H9 (cell line): ENCODE results near the gene LEPROT. TPM values are rescaled to one million over a fixed set of nuclear protein-coding genes. Genes with fewer than 3 reads are reported as not detected.

Experiments
- DNase-seq: peaks from one replicate; pipeline ENCODE4 v3.0.0-alpha.2; 2017
- H2AFZ ChIP-seq: one replicate; pipeline ENCODE4 v1.6.1; 2013; ENCODE audit warnings: mild to moderate bottlenecking, low read length, control low read depth, moderate library complexity
- H2AK5ac ChIP-seq: 2 replicates; pipeline ENCODE4 v1.6.1; 2013; ENCODE audit warnings: low read length, control low read depth, mixed read lengths; ENCODE audit not compliant: insufficient read length
- H2BK120ac ChIP-seq: one replicate; pipeline ENCODE4 v1.6.1; 2013; ENCODE audit warnings: low read depth, mild to moderate bottlenecking, low read length, control low read depth, inconsistent platforms; ENCODE audit not compliant: poor library complexity, severe bottlenecking
- H2BK12ac ChIP-seq: 2 replicates; pipeline ENCODE4 v1.6.1; 2013; ENCODE audit warnings: low read length, control low read depth, mixed read lengths, low read depth; ENCODE audit not compliant: insufficient read length
- H2BK15ac ChIP-seq: 2 replicates; pipeline ENCODE4 v1.6.1; 2013; ENCODE audit warnings: low read depth, low read length, control low read depth
- H2BK20ac ChIP-seq: one replicate; pipeline ENCODE4 v1.6.1; 2013; ENCODE audit warnings: low read depth, mild to moderate bottlenecking, low read length, control low read depth, inconsistent platforms; ENCODE audit not compliant: poor library complexity, severe bottlenecking
- H2BK5ac ChIP-seq: 2 replicates; pipeline ENCODE4 v1.6.1; 2013; ENCODE audit warnings: low read length, control low read depth, mixed read lengths; ENCODE audit not compliant: insufficient read length
- H3K14ac ChIP-seq: 2 replicates; pipeline ENCODE4 v1.6.1; 2013; ENCODE audit warnings: low read length, control low read depth; ENCODE audit not compliant: insufficient read depth
- H3K18ac ChIP-seq: 2 replicates; pipeline ENCODE4 v1.6.1; 2013; ENCODE audit warnings: low read depth, mild to moderate bottlenecking, mixed read lengths, low read length, control low read depth; ENCODE audit not compliant: insufficient read length
- H3K23ac ChIP-seq: 2 replicates; pipeline ENCODE4 v1.6.1; 2013; ENCODE audit warnings: low read length, control low read depth, mixed read lengths, low read depth; ENCODE audit not compliant: insufficient read length
- H3K23me2 ChIP-seq: 2 replicates; pipeline ENCODE4 v1.6.1; 2013; ENCODE audit warnings: low read depth, mild to moderate bottlenecking, mixed read lengths, low read length, control low read depth; ENCODE audit not compliant: insufficient read length, poor library complexity, severe bottlenecking
- H3K27ac ChIP-seq: 2 replicates; pipeline ENCODE4 v1.5.1; 2013; ENCODE audit warnings: low read length, control low read depth, mixed read lengths, low read depth; ENCODE audit not compliant: insufficient read length
- H3K27me3 ChIP-seq: 2 replicates; pipeline ENCODE4 v1.6.1; 2013; ENCODE audit warnings: low read length, control low read depth, inconsistent platforms; ENCODE audit not compliant: insufficient read depth
- H3K4ac ChIP-seq: 2 replicates; pipeline ENCODE4 v1.6.1; 2013; ENCODE audit warnings: low read depth, mild to moderate bottlenecking, control low read depth, inconsistent platforms, low read length, moderate library complexity
- H3K4me1 ChIP-seq: 2 replicates; pipeline ENCODE4 v1.6.1; 2013; ENCODE audit warnings: low read length, control low read depth, inconsistent platforms; ENCODE audit not compliant: insufficient read depth
- H3K4me2 ChIP-seq: 2 replicates; pipeline ENCODE4 v1.6.1; 2013; ENCODE audit warnings: low read length, control low read depth, mixed read lengths; ENCODE audit not compliant: insufficient read length, insufficient read depth
- H3K56ac ChIP-seq: 2 replicates; pipeline ENCODE4 v1.6.1; 2013; ENCODE audit warnings: low read depth, mild to moderate bottlenecking, mixed read lengths, low read length, control low read depth; ENCODE audit not compliant: insufficient read length
- H3K79me1 ChIP-seq: 2 replicates; pipeline ENCODE4 v1.6.1; 2013; ENCODE audit warnings: low read depth, mild to moderate bottlenecking, moderate library complexity, low read length, control low read depth, inconsistent platforms; ENCODE audit not compliant: insufficient read depth, poor library complexity, severe bottlenecking
- H3K79me2 ChIP-seq: 2 replicates; pipeline ENCODE4 v1.6.1; 2013; ENCODE audit warnings: low read length, control low read depth, inconsistent platforms; ENCODE audit not compliant: insufficient read depth
- H3K9ac ChIP-seq: 2 replicates; pipeline ENCODE4 v1.6.1; 2013; ENCODE audit warnings: low read length, control low read depth, mixed read lengths; ENCODE audit not compliant: insufficient read length; ENCODE audit errors: extremely low read depth
- H3K9me3 ChIP-seq: one replicate; pipeline ENCODE4 v1.6.1; 2013; ENCODE audit warnings: low read depth, low read length, inconsistent platforms; ENCODE audit not compliant: control insufficient read depth
- H3T11ph ChIP-seq: one replicate; pipeline ENCODE4 v1.6.1; 2013; ENCODE audit warnings: mild to moderate bottlenecking, low read length, control low read depth, inconsistent platforms
- H4K20me1 ChIP-seq: one replicate; pipeline ENCODE4 v1.6.1; 2013; ENCODE audit not compliant: control insufficient read depth, insufficient read length, insufficient read depth
- H4K5ac ChIP-seq: 2 replicates; pipeline ENCODE4 v1.6.1; 2013; ENCODE audit warnings: low read depth, mild to moderate bottlenecking, mixed read lengths, low read length, control low read depth; ENCODE audit not compliant: insufficient read length
- H4K8ac ChIP-seq: replicated peaks from 2 replicates; pipeline ENCODE4 v1.6.1; 2013; ENCODE audit warnings: low read length, control low read depth, mixed read lengths, low read depth; ENCODE audit not compliant: insufficient read length
- H4K91ac ChIP-seq: 2 replicates; pipeline ENCODE4 v1.6.1; 2013; ENCODE audit warnings: low read depth, mild to moderate bottlenecking, moderate library complexity, mixed read lengths, low read length, control low read depth; ENCODE audit not compliant: insufficient read length
- H3K27ac Mint-ChIP-seq, 3 experiments: 2 replicates in 2 of 3; 3 replicates in 1 of 3; pipeline ENCODE4 v1.8.0; 2020 to 2021; ENCODE audit warnings: mixed read lengths in 3 of 3, mild to moderate bottlenecking in 1 of 3, moderate library complexity in 1 of 3
- H3K27me3 Mint-ChIP-seq: 2 replicates; pipeline ENCODE4 v1.8.0; 2021; ENCODE audit warnings: low read depth, mild to moderate bottlenecking, moderate library complexity, mixed read lengths
- H3K36me3 Mint-ChIP-seq, 3 experiments: 2 replicates in 2 of 3; 3 replicates in 1 of 3; pipeline ENCODE4 v1.8.0; 2020 to 2021; ENCODE audit warnings: low read depth in 3 of 3, mixed read lengths in 3 of 3; ENCODE audit not compliant: insufficient read depth in 1 of 3
- H3K4me1 Mint-ChIP-seq, 2 experiments: 2 replicates each; pipeline ENCODE4 v1.8.0; 2020; ENCODE audit warnings: mixed read lengths in 2 of 2
- H3K4me3 Mint-ChIP-seq, 2 experiments: 2 replicates in 1 of 2; 3 replicates in 1 of 2; pipeline ENCODE4 v1.8.0; 2020 to 2021; ENCODE audit warnings: mild to moderate bottlenecking in 2 of 2, mixed read lengths in 2 of 2, moderate library complexity in 1 of 2
- H3K9me3 Mint-ChIP-seq, 2 experiments: 2 replicates in 1 of 2; 3 replicates in 1 of 2; pipeline ENCODE4 v1.8.0; 2020; ENCODE audit warnings: mild to moderate bottlenecking in 2 of 2, mixed read lengths in 2 of 2, moderate library complexity in 1 of 2
- CTCF ChIP-seq: fragments of 200-600 bp; sonication (generic); conservative IDR thresholded peaks from 3 replicates; pipeline ENCODE4 v1.8.0; 2021; ENCODE audit warnings: antibody characterized with exemption, mild to moderate bottlenecking
- WGBS: extraction: QIAGEN DNeasy Blood & Tissue Kit; methylation state at CpG from one replicate; pipeline ENCODE4 v1.1.7; 2013; ENCODE audit warnings: missing lambda C conversion rate, low lambda C conversion rate, mixed read lengths; ENCODE audit not compliant: insufficient read length; ENCODE audit errors: extremely low coverage; 5-methylcytosine and 5-hydroxymethylcytosine counted together
- total RNA-seq: library from RNA; stranded (reverse); gene quantifications from 2 replicates; pipeline ENCODE4 v1.2.1, GENCODE V29; 2021

LEPROT gene
- total RNA-seq, 1 experiment from 2014 or later: 32.6 TPM

- Histone ChIP-seq H4K20me1 (no peaks in the 10 kb centered on the region), H3K4ac (no peak overlapping the region), H2BK20ac (no peak overlapping the region), H2AK5ac (no peak overlapping the region), H3K9me3 (no peaks in the 10 kb centered on the region), H4K91ac (no peak overlapping the region), H2BK5ac (no peak overlapping the region), H3K27me3 (no peaks in the 10 kb centered on the region), H4K8ac (no peak overlapping the region), H4K5ac (no peak overlapping the region), H3K79me2 (peaks cover 5% of the 10 kb centered on the region; the same call in 1 of the 2 replicates), H3K18ac (no peak overlapping the region), H3K4me1 (no peaks in the 10 kb centered on the region; the same call in 1 of the 2 replicates), H3K56ac (no peak overlapping the region), H2BK15ac (no peak overlapping the region), H3K79me1 (peaks cover 2% of the 10 kb centered on the region), H2AFZ (no peak overlapping the region), H2BK120ac (no peak overlapping the region), H3K23ac (no peak overlapping the region), H3K9ac (no peak overlapping the region), H3K27ac (no peak overlapping the region), H3K23me2 (peaks cover 9% of the 10 kb centered on the region), H2BK12ac (no peak overlapping the region), H3K4me2 (no peak overlapping the region), H3T11ph (no peak overlapping the region), H3K14ac (no peak overlapping the region)
- TF ChIP-seq CTCF: no peak
- Mint-ChIP-seq H3K27me3 (no peaks in the 10 kb centered on the region), H3K4me3 (no peak overlapping the region), H3K36me3 (peaks cover 0 to 6% (median 0%) of the 10 kb centered on the region in 3 experiments; a peak in 2 of 7 replicates), H3K9me3 (no peaks in the 10 kb centered on the region; a peak in 1 of 5 replicates), H3K27ac (no peak overlapping the region), H3K4me1 (peaks cover 22 to 28% of the 10 kb centered on the region in 2 experiments)
- no CpG with 5 or more reads among the region's 2 CpGs for WGBS
- DNase-seq: no peak
Observed at GRCh38 chr1:65417729-65418128, 2.7 kb upstream of the LEPROT start.
